GM21360 (cell line): ENCODE measurements around the gene MANEA.
"Not testable (repeated sequence)": the region's sequence is repeated elsewhere in the genome, so short reads cannot be mapped to it uniquely, and the experiment has no call there.

ENCODE experiments used
- ATAC-seq: cut with Tn5 transposase; IDR thresholded peaks from one replicate; pipeline ENCODE4 v1.9.1; 2021; ENCODE audit warnings: mild to moderate bottlenecking, moderate library complexity; ENCODE audit not compliant: unreplicated experiment

MANEA gene

DNA sequence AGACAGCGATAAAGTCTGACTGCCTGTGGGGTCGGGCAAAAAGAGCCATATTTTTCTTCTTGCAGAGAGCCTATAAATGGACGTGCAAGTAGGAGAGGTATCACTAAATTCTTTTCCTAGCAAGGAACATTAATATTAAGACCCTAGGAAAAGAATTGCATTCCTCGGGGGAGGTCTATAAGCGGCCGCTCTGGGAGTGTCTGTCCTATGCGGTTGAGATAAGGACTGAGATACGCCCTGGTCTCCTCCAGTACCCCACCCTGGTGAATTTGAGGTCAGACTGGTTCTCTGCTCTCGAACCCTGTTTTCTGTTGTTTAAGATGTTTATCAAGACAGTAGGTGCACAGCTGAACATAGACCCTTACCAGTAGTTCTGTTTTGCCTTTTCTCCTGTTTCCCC is 6.9 kb downstream of the MANEA start:
- not testable (repeated sequence) for ATAC-seq

DNA sequence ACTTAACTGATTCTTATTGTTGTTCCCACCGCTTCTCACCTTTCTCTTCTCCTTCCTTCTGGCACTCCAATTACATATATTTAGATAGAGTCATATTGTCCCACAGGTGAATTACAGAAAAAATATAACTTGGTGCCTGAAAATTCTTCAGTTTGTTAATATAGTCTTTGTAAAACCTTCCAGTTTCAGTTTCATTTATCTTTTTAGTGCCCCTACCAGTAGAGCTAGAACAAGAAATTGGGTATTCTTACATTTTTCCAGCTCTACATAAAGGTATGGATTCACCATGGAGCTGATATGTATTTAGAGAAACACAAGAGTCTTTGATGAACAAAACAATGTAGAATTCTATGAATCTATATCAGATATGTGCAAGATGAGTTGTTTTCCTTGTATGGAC is 10.7 kb downstream of the MANEA start:
- no peak for ATAC-seq

DNA sequence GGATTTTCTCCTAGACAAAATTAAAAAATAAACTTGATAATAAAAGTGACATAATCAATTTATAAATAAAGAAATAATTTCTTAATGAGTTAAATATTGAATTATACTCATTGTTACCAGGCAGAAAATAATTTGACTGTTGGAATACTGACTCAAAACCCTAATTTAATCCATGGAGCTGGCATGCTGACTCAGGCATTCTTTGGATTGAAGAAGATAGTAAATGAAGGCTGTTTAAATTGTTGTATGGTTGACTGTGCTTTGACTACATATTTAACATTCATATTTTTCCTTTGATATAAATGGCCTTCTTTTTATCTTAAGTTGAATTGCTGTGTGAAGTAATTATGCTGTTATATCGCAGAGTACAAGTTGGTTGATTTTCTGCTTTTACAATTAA is 11.7 kb downstream of the MANEA start:
- no peak for ATAC-seq

DNA sequence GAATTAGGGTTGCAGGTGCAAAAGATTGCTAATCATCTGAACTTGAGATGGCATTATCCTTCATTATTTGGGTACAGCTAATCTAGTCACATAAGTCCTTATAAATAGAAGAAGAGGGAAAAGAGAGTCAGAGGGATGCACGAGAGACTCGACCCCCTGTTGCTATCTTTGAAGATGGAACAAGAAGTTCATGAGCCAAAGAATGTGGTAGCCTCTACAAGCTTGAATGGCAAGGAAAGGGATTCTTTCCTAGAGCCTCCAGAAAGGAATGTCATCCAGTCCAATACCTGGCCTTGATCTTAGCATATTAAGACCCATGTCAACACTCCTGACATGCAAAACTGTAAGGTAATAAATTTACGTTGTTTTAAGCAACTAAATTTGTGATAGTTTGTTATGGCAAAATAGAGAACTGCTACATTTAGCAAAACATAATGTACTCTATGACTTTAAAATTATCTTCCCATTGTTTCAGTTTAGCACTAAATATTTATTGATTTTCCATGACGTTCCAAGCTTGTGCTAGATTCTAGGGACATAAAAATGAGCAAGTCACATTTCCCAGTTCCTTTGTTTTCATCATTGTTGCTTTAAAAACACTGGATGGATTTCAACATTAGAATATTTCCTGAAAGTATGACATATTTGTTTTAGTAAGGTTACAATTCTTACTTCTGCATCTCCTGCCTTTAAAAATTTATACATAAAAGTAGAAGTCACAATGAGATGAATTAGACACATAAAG is 12.7 kb downstream of the MANEA start:
- no peak for ATAC-seq

DNA sequence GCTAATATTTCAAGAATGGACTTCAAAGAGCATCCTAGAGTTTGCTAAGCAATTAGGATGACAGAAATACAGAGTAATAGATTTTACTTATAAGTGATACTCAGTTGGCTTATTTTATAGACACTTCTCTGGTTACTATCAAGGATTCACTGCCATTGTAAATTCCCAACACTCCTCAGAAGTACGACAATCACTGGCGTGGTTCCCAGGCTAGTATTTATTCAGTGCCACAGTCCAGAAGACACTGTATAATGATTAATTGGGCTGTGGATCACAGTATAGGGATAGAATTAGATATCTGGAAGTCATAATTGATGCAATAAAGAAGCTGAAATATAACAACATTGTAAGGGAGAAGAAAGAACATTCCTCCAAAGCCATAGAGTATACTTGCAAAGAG is 15.7 kb downstream of the MANEA start:
- no peak for ATAC-seq

DNA sequence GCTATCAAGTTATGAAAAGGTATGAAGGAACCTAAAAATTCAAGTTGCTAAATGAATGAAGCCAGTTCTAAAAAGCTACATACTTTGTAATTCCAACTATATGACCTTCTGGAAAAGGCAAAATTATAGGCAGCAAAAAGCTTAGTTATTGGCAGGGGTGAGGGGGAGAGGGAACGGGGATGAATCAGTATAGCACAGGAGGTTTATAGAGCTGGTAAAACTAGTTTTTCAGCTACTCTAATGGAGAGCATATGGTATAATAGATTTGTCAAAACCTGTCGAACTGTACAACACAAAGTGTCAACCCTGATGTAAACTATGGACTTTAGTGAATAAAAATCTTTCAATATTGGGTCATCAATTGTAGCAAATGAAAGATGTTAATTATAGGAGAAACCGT is 18.7 kb downstream of the MANEA start:
- ATAC-seq: no peak

DNA sequence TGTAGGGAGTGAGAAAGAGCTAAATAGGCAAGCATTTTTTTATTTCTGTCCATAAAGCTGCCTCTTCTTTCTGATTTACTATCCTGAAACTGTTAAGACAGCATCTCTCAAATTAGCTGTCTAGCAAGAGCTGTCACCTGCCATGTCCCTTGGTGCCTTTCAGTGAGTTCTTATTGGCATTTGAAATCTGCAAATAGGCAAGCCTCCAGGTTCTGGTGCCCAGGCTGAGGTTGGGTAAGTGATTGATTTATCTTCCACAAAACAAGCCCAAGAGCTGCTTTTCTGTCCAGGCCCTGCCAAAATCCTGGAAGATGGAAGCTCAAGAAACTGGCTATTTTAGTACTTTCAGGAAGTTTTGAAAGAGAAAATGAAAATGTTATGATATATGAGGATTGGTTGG is 22.4 kb downstream of the MANEA start:
- ATAC-seq: no peak

DNA sequence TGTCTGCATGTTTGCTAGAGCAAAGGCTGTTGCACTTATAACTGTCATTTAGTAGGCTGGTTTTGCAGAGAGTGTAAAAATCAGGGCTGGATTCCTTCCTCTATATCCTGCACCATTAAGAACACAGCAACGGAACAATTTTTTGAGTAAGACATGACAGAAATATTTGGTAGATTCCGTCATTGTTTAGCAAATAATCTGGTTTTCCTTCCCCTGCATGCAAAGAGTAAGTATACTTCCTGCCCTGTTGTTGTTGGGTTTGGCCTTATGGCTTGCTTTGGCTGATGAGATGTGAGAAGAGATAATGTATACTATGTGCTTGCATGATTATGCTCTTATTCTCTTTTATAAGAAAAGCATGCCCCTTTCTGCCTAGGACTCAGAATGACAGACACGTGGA is 23.8 kb downstream of the MANEA start:
- ATAC-seq: no peak

DNA sequence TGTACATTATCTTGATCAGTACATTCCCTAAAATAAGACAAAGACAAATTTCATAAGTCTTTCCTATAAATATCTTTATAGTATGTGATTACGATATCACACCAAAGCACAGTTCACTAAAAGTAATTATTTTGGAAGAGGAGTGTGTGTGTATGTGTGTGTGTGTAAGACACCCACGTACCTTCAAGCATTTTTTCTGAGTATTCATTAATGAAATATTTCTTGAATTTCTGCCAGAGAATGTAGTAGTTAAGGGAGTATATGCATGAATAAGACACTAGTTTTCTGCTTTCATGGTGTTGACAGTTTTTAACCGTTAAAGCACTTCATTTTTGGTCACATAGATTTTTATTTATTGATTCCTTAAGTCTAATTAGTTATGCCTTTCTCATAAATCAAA is 36.8 kb downstream of the MANEA start:
- no peak for ATAC-seq

DNA sequence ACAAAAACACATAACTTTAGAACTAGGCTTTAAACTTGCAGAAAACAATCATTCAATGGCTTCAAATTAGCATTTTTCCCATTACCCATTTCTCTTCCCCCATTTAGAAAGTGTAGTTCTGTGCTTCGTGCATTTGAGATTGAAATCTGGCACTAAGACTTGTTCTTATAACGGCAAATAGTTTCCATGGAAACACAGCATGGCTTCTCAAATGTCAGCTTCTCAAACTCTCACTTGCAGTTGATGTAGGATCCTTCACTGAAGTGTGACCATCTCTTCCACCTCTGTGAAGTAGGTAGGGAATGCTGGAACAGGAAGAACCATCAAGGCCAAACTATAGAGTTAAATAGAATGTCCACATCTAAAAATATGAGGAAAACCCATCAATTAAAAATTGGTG is 52.2 kb downstream of the MANEA start:
- no peak for ATAC-seq

DNA sequence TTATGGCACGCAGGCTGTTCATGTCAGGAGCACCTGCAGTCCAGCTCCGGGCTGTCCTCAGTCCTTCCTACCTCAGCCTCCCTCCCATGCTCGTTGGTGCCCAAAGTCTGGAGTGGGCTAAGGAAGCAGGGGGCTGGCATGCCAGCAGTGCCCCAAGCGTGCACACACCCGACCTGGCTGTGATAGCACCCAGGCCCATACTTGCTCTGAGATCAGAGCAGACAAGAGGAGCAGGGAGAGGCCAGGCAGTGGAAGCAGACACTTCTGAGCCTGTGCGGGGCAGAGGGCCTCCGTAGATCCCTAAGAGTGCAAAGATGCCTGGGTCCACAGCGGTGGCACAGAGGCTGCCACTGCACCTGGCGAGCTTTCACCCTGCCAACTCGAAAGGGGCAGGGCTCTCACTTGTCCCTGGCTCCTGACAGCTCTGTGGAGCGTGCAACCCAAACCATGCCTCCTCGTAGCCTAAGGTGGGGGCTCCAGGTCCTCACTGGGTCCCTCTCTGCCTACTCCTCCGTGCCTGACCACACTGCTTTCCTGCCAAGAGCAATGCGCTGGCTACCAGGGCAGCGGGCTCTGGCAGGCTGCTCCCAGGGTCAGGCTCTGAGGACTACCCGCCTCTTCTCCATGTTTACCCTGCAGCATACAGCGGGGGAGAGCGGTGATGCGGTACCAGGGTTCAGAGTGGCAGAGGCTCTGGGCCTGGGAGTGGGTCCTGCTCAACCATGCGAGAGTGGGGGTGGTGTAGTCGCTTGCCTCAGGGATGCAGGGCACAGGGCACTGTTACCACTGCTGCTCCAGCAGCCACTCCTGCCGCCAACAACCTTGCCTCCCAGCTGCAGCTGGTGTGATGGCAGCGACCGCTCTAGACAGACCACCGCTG is 59.5 kb downstream of the MANEA start:
- no peak for ATAC-seq

DNA sequence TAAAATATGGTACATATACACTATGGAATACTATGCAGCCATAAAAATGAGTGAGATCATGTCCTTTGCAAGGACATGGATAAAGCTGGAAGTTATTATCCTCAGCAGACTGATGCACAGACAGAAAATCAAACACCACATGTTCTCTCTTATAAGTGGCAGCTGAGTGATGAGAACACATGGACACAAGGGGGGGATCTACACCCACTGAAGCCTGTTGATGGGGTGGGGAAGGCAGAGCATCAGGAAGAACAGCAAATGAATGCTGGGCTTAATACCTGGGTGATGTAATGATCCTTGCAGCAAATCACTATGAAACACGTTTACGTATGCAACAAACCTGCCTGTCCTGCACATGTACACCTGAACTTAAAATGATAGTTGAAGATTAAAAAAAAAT is 71.3 kb downstream of the MANEA start:
- ATAC-seq: no peak

DNA sequence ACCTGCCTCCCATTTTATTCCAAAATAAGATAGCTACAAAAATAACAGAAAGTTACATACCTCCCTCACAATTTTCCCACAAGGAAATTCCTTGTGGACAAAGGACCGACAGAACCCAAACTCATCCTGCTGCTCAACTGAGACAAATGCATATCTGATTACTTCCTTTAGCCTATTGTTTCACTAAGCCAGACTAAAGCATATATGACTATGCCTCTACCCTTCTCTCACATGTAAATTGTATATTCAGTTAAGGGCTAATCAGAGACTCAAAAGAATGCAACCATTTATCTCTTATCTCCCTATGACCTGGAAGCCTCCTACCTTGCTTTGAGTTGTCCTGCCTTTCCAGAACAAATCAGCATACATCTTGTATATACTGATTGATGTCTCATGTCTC is 72.1 kb downstream of the MANEA start:
- no peak for ATAC-seq

DNA sequence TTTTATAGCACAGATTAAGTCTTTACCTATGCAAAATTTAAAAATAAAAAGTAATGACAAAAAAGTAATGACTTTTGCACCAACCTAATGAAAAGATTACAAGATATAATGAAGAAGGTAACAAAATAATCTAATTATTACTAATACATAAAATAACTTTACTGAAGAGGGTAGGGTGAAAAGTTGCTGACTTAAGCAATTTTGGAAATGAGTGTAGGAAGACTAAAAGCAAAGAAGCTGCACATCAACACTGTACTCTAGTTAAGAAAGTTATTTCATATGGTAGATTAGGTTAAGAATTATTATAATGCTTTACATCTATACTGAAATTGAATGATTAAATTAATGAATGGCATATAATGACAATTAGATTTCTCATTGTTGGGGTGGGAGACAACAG is 76.8 kb downstream of the MANEA start:
- no peak for ATAC-seq

DNA sequence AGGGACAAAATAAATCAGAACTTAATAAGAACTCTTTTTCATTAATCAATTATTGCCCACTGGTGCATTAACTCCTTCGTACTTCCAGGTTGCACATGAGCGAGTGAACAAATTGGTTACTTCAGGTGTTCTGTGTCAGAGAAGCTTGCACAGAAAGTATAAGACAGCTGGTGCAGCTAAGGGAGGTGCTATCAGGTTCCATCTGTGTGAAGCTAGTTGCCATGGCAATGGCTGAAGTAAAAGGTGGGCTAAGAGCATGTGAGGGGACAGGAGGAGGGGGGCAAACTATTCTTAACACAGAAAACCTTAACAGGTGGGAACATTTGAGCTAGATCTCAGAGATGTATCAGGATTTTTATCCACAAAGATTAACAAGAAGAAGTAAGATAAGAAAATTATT is 81.6 kb downstream of the MANEA start:
- ATAC-seq: no peak
